Cardiac muscle cell (in vitro differentiated cells and primary cell): Measurements from ENCODE around the gene RAP1GDS1. TPM values are rescaled to one million over a fixed set of nuclear protein-coding genes. Genes with fewer than 3 reads are reported as not detected.

Experiments
- DNase-seq, 2 donors: peaks; one replicate each; pipeline versions ENCODE4 v3.0.0 to v3.0.0-alpha.2; 2010 to 2017; ENCODE audit warnings: low read depth in 1 of 2, low spot score in 1 of 2
- H3K27ac ChIP-seq: fragments of 200-600 bp; sonication (generic); 2 replicates; pipeline ENCODE4 v1.5.1; 2016
- H3K27me3 ChIP-seq: fragments of 200-600 bp; sonication (generic); 2 replicates; pipeline ENCODE4 v1.6.0; 2016; ENCODE audit warnings: control low read depth
- H3K36me3 ChIP-seq: fragments of 200-600 bp; sonication (generic); 2 replicates; pipeline ENCODE4 v1.5.1; 2016; ENCODE audit warnings: control low read depth
- H3K4me1 ChIP-seq: fragments of 200-600 bp; sonication (generic); 2 replicates; pipeline ENCODE4 v1.8.1; 2017; ENCODE audit warnings: low read depth, mild to moderate bottlenecking, mixed run types
- H3K4me3 ChIP-seq: fragments of 200-600 bp; sonication (generic); 2 replicates; pipeline ENCODE4 v1.5.1; 2016; ENCODE audit warnings: mild to moderate bottlenecking
- H3K9me3 ChIP-seq: fragments of 200-600 bp; sonication (generic); 2 replicates; pipeline ENCODE4 v1.5.1; 2017; ENCODE audit warnings: low read depth, mild to moderate bottlenecking, control low read depth
- polyA plus RNA-seq: library from polyadenylated mRNA; unstranded; fragments of >200 nt; fragmentation: Nextera tagmentation; extraction: Ambion mirVana; gene quantifications from 2 replicates; pipeline ENCODE4 v1.2.1, GENCODE V29; 2016
- total RNA-seq: library from RNA; depleted of rRNA; stranded (reverse); fragments of >200 nt; gene quantifications from 2 replicates; pipeline ENCODE4 v1.2.3, GENCODE V29; 2016
- TF ChIP-seq, protein P1 (sequence below): IDR thresholded peaks from 2 replicates; pipeline ENCODE4 v1.5.1; 2012; ENCODE audit warnings: low read depth, mild to moderate bottlenecking, low read length

RAP1GDS1 gene, protein sequence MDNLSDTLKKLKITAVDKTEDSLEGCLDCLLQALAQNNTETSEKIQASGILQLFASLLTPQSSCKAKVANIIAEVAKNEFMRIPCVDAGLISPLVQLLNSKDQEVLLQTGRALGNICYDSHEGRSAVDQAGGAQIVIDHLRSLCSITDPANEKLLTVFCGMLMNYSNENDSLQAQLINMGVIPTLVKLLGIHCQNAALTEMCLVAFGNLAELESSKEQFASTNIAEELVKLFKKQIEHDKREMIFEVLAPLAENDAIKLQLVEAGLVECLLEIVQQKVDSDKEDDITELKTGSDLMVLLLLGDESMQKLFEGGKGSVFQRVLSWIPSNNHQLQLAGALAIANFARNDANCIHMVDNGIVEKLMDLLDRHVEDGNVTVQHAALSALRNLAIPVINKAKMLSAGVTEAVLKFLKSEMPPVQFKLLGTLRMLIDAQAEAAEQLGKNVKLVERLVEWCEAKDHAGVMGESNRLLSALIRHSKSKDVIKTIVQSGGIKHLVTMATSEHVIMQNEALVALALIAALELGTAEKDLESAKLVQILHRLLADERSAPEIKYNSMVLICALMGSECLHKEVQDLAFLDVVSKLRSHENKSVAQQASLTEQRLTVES
- 40.7 and 42.8 TPM in 2 replicates for total RNA-seq
- 34.8 and 63.6 TPM in 2 replicates for polyA plus RNA-seq

DNA sequence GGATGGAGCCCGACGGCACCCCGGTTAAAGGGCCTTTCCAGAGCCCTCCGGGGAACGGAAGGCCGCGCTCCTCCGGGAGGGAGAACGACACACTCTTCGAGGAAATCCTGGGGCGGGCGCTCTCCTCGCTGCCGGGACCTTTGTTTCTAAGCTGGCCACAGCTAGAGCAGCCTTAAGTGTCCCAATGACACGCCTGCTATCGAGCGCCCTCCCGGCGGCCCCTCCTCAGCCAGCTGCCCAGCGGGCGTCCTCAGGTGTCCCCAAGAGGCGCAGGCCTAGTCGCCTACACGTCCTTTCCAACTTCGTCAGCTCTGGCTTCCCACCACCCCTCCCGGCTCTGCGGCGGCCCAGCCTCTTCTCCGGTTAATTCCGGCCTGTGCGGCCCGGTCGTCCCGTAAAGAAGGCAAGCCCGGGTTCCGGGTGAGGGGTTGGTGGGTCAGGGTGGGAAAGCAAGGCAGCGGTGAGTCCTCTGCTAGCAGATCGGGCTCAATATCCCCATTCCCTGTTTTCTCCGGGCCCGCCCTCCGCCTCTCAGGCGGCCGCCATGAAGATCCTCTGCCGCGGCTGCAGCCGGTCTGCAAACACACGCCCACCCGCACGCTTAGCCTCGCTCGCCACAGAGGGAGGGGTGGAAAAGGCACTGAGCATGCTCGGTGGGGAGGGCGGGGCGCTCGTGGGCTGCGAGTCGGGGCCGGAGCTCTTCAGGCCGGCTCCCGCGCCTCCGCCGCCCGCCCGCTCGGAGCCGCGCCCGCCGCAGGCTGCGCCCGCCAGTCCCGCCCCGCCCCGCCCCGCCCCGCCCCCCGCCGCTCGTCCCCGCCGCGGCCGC lies at the start of gene RAP1GDS1:
RAP1GDS1 (plus strand) TSS at position 806 of the 826 bp plus-strand sequence. CDS start 182 bp downstream, outside the sequence.
- H3K4me1 ChIP-seq, result peaks cover 12% of the 10 kb centered on the region
- H3K27me3 ChIP-seq, result no peaks in the 10 kb centered on the region
- H3K9me3 ChIP-seq, result no peaks in the 10 kb centered on the region
- DNase-seq, result peak; percentile 97 to 99
- H3K36me3 ChIP-seq, result no peaks in the 10 kb centered on the region
- TF ChIP-seq, protein P1, sequence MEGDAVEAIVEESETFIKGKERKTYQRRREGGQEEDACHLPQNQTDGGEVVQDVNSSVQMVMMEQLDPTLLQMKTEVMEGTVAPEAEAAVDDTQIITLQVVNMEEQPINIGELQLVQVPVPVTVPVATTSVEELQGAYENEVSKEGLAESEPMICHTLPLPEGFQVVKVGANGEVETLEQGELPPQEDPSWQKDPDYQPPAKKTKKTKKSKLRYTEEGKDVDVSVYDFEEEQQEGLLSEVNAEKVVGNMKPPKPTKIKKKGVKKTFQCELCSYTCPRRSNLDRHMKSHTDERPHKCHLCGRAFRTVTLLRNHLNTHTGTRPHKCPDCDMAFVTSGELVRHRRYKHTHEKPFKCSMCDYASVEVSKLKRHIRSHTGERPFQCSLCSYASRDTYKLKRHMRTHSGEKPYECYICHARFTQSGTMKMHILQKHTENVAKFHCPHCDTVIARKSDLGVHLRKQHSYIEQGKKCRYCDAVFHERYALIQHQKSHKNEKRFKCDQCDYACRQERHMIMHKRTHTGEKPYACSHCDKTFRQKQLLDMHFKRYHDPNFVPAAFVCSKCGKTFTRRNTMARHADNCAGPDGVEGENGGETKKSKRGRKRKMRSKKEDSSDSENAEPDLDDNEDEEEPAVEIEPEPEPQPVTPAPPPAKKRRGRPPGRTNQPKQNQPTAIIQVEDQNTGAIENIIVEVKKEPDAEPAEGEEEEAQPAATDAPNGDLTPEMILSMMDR, result no peak
- H3K4me3 ChIP-seq, result peak within 1 kb of the TSS; percentile 68
- H3K27ac ChIP-seq, result peak within 1 kb of the TSS; percentile 99

DNA sequence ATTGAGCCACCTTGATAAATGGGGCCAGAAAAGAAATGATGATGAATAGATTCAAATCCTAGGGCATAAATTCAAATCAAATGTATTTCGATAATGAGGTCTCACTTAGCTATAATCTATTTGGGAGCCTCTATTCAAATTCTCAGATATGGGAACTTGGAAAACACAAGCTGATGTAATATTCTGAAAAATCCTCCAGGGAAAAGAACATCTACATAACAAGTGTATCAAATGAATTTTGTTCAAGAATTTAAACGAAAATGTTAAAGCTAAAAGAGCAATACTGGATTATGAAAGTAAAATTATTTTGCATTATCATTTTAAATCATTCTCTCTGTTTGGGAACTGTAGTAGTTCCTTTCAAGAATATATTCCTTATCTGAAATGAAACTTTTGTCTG lies 38.9 kb upstream of the RAP1GDS1 start:
- Histone ChIP-seq H3K4me1 (no peaks in the 10 kb centered on the region), H3K9me3 (no peaks in the 10 kb centered on the region), H3K36me3 (no peaks in the 10 kb centered on the region), H3K4me3 (no peak overlapping the region), H3K27me3 (no peaks in the 10 kb centered on the region), H3K27ac (no peak overlapping the region)
- DNase-seq, result no peak
- TF ChIP-seq, protein P1, result no peak

DNA sequence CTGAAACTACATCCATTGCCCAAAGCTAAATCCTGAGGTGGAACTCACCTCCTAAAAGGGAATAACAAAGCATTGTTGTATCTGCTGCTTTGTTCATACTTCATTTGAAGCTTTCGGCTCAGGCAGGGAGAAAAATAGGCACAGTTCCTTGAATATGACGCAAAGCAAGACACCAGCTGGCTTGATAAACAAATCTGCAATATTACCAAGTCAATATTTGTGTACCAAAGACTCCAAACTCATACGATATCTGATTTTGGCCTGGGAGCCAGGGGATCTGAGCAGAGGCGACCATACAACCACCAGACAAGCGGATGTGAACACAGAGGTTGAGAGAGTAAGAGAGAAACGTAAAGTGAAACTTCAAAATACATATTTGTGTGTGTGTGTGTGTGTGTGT lies 34.8 kb upstream of the RAP1GDS1 start:
- TF ChIP-seq, protein P1, result no peak
- H3K27ac ChIP-seq, result no peak overlapping the region
- no peaks in the 10 kb centered on the region for H3K36me3 ChIP-seq
- H3K9me3 ChIP-seq, result no peaks in the 10 kb centered on the region
- H3K4me3 ChIP-seq, result no peak overlapping the region
- no peaks in the 10 kb centered on the region for H3K27me3 ChIP-seq
- no peak for DNase-seq
- no peaks in the 10 kb centered on the region for H3K4me1 ChIP-seq

DNA sequence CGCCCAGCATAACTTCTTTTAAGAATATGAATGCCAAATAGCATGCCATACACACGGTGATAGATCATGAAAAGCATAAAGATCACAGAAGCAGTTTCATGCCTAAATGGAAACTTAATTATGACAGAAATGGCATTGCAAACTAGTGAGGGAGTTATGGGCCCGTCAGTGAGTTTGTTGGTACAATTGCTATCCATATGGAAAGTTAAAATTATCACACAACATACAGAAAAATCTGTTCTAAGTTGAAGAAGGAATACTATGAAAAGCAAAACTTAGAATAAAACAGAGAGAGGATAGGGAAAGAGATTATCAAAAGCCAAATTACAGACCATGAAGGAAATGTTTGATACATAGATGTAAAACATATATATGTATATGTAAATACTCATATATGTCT lies 30.2 kb upstream of the RAP1GDS1 start:
- no peaks in the 10 kb centered on the region for H3K9me3 ChIP-seq
- TF ChIP-seq, protein P1, result no peak
- H3K27me3 ChIP-seq, result no peaks in the 10 kb centered on the region
- no peak overlapping the region for H3K27ac ChIP-seq
- H3K4me3 ChIP-seq, result no peak overlapping the region
- no peaks in the 10 kb centered on the region for H3K36me3 ChIP-seq
- H3K4me1 ChIP-seq, result no peaks in the 10 kb centered on the region
- DNase-seq, result no peak

DNA sequence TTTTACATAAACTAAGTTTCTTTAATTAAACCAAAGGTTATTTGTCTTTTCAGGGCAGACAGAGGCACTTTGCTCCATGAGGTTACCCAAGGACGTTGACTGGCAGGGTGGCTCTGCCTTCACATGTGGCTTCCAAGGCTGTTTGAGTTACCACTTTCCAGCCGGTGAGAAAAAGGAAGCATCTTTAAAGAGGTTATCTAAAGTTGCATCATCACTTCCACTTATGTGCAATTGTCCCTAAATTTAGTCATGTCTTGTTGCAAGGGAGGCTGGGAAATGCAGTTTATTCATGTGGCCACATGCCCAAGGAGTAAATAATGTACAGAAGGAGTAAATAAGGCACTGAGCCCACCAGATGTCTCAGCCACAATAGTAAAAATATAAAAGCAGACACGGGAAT lies 29.0 kb upstream of the RAP1GDS1 start:
- H3K27ac ChIP-seq, result no peak overlapping the region
- H3K36me3 ChIP-seq, result no peaks in the 10 kb centered on the region
- TF ChIP-seq, protein P1, result no peak
- no peaks in the 10 kb centered on the region for H3K27me3 ChIP-seq
- no peak overlapping the region for H3K4me3 ChIP-seq
- H3K4me1 ChIP-seq, result no peaks in the 10 kb centered on the region
- DNase-seq, result peak in 1 of 2 donors; percentile 29
- no peaks in the 10 kb centered on the region for H3K9me3 ChIP-seq
